ENCODE results near the gene TENM3.

GRCh38 chr4:182434720-182435119 lies 191.5 kb downstream of the TENM3 start:
- TF ChIP-seq EZH2 (IDR thresholded peaks at IDR 0.05) (no peak), POLR2AphosphoS5 (IDR thresholded peaks at IDR 0.05; ENCODE audit: borderline replicate concordance, low read depth, low read length) (no peak)
